Measurements from ENCODE around the gene PLAU. TPM values are rescaled to one million over a fixed set of nuclear protein-coding genes. Genes with fewer than 3 reads are reported as not detected.
A peak's percentile ranks its signal among the peaks of the same experiment; 100 is the strongest.

Gene PLAU
- total and polyA plus RNA-seq, 2 donors (not counting 3 experiments of a cell fraction or from before 2014, with no cell fraction given): 23.6 to 34.9 TPM

- Histone ChIP-seq H3K9me3 (replicated peaks; ENCODE audit: control insufficient read depth, insufficient read depth, low read length) (no peaks in the 10 kb centered on the region), H3K4me3 (replicated peaks in 1 of 3; ENCODE audit: insufficient read depth in 1 of 3, low read depth in 1 of 3, low read length in 3 of 3) (no peak overlapping the region), H4K20me1 (replicated peaks; ENCODE audit: control insufficient read depth, extremely low read depth, insufficient read depth, low read length) (no peaks in the 10 kb centered on the region), H3K27ac (ENCODE audit: insufficient read depth, low read depth, low read length) (no peak overlapping the region), H3K4me1 (ENCODE audit: control insufficient read depth, extremely low read depth, insufficient read depth, low read length) (peaks cover 19% of the 10 kb centered on the region), H3K36me3 (ENCODE audit: control insufficient read depth in 2 of 2, extremely low read depth in 1 of 2, insufficient read depth in 2 of 2, low read length in 2 of 2) (no peaks in the 10 kb centered on the region), H3K4me2 (ENCODE audit: insufficient read depth, low read length) (no peak overlapping the region), H3K9me1 (replicated peaks; ENCODE audit: control insufficient read depth, extremely low read depth, insufficient read depth, low read length) (no peaks in the 10 kb centered on the region), H3K79me2 (ENCODE audit: control insufficient read depth, insufficient read depth, low read length) (no peaks in the 10 kb centered on the region), H2AFZ (ENCODE audit: low read depth, low read length) (peak overlapping the region; percentile 99), H3K9ac (replicated peaks; ENCODE audit: extremely low read depth, insufficient read depth, low read length) (peak overlapping the region; percentile 35), H3K27me3 (ENCODE audit: control insufficient read depth in 2 of 2, insufficient read depth in 2 of 2, low read length in 2 of 2) (no peaks in the 10 kb centered on the region)
- ChIA-PET CTCF (interaction anchor here (0.6 to 11.3 kb wide), 38 partner anchors 8 to 1294 kb away, joined by 3 to 439 read pairs (median 6); partner anchors contain the start of genes CHCHD1, COMTD1, PLAU and VCL), POLR2A (interaction anchor here (0.6 to 1.3 kb wide), 3 partner anchors 55 to 61 kb away, joined by 4 read pairs; no protein-coding TSS in a partner anchor)
- no peak for TF ChIP-seq POLR2AphosphoS5 (IDR thresholded peaks at IDR 0.05; ENCODE audit: insufficient read depth, low read depth, low read length)
- no peak for TF ChIP-seq JUN (IDR thresholded peaks at IDR 0.05; ENCODE audit: borderline replicate concordance, insufficient read depth, insufficient read length, low read depth)
- TF ChIP-seq MYC (IDR thresholded peaks at IDR 0.05; ENCODE audit: low read depth, low read length): no peak
- no peak for TF ChIP-seq EZH2 (IDR thresholded peaks at IDR 0.05; ENCODE audit: borderline replicate concordance, low read depth, low read length, severe bottlenecking)
- no peak for TF ChIP-seq CTCF (IDR thresholded peaks at IDR 0.05; ENCODE audit: extremely low read depth in 1 of 2, insufficient read depth in 1 of 2, low read depth in 1 of 2, low read length in 2 of 2)
- no peak for TF ChIP-seq GATA2 (IDR thresholded peaks at IDR 0.05; ENCODE audit: insufficient read depth, insufficient read length, low read depth, low read length)
- no peak for TF ChIP-seq FOS (IDR thresholded peaks at IDR 0.05; ENCODE audit: borderline replicate concordance, insufficient read depth, low read length)
- no peak for TF ChIP-seq MAX (IDR thresholded peaks at IDR 0.05; ENCODE audit: insufficient read depth, insufficient read length)
- no peak for TF ChIP-seq POLR2A (IDR thresholded peaks at IDR 0.05; ENCODE audit: low read depth, low read length)
- no peak for DNase-seq (ENCODE audit: low read depth, low spot score)
- dilution Hi-C loops (cut with MboI; ENCODE audit: extremely low pct_ligation_motif_present, low sequenced_read_pairs) (no loop called here), intact Hi-C loops (cut with micrococcal nuclease) (loop anchor here (1.0 to 2.0 kb wide), 3 partner anchors 58 to 140 kb away; partner anchors contain the start of gene VCL)
- no peak for FAIRE-seq
- no TSS peak for BruUV-seq (replicated peaks)
Measured at GRCh38 chr10:73941300-73941699, 30.4 kb downstream of the PLAU start.
